Activated CD8-positive, alpha-beta memory T cell treated with anti-CD3 and anti-CD28 coated beads for 36 hours (primary cell): ENCODE measurements around the gene DEFB112. TPM values are rescaled to one million over a fixed set of nuclear protein-coding genes. Genes with fewer than 3 reads are reported as not detected.

ENCODE experiments used
- CTCF ChIA-PET: fragments of 350-600 bp; sonication (Branson Sonifier 250); formaldehyde crosslinking; loops from one replicate; lab custom pipeline; 2021; ENCODE audit warnings: antibody characterized with exemption; lab: Charles Lee
- POLR2A ChIA-PET: fragments of 350-600 bp; sonication (Branson Sonifier 250); formaldehyde crosslinking; loops from one replicate; lab custom pipeline; 2021; ENCODE audit warnings: antibody characterized with exemption; lab: Charles Lee
- total RNA-seq, 2 experiments: library from RNA; stranded (reverse); gene quantifications; one replicate each; pipeline ENCODE4 v1.2.3, GENCODE V29; 2021

The DEFB112 gene
- total RNA-seq, 2 experiments from 2014 or later: not detected

- CTCF ChIA-PET: no interaction called here
Measured at GRCh38 chr6:50007819-50008218, 41.9 kb downstream of the DEFB112 start.

GRCh38 chr6:50003139-50003538 is 46.6 kb downstream of the DEFB112 start:
- ChIA-PET CTCF (no interaction called here), POLR2A (no interaction called here)

More at GRCh38 chr6:50007819-50008218, 41.9 kb downstream of the DEFB112 start:
- POLR2A ChIA-PET: no interaction called here

DNA sequence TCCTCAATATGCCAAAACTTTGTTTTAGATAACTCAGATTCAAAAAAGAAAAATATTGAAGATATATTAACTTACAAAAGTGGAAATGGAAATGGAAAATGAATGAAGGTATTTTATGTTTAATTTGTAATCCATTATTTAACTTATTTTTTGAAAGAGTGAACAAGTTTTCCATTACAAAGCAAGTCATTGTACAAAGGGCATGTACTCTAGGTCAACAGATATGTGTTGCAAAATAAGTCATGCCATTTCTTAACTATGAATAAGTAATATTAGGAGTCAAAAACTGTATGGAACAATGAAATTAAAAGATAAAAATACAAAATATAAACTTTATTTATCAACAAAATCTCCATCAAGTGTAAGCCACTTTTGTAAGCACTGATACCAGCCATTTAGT is 54.5 kb downstream of the DEFB112 start:
- CTCF ChIA-PET: no interaction called here
- POLR2A ChIA-PET: no interaction called here

Other genes with a start within 250 kb of the DEFB112 start
- gene CRISP1, start 183.4 kb downstream of the DEFB112 start, total RNA-seq: not detected
- gene DEFB114, start 85.8 kb downstream of the DEFB112 start, total RNA-seq: not detected
- gene DEFB113, start 80.3 kb downstream of the DEFB112 start, total RNA-seq: not detected
- not detected for gene DEFB110, start 27.9 kb downstream of the DEFB112 start, total RNA-seq